Keratinocyte (primary cell): ENCODE results near the gene NXNL2.

Experiments used
- CTCF ChIP-seq, 3 experiments: IDR thresholded peaks in 1 of 3; conservative IDR thresholded peaks in 1 of 3; optimal IDR thresholded peaks in 1 of 3; 2 replicates in 2 of 3; 3 replicates in 1 of 3; pipeline versions ENCODE3 to v1.5.1; 2011; ENCODE audit warnings: low read length in 3 of 3, mild to moderate bottlenecking in 3 of 3, moderate library complexity in 2 of 3, control low read depth in 1 of 3, inconsistent platforms in 1 of 3; ENCODE audit not compliant: insufficient read depth in 2 of 3; ENCODE audit errors: extremely low read depth in 1 of 3
- EZH2 ChIP-seq: IDR thresholded peaks from one replicate; pipeline ENCODE4 v1.6.1; 2012; ENCODE audit warnings: inconsistent platforms, mild to moderate bottlenecking, low read length, moderate library complexity

GRCh38 chr9:88553350-88553749 is 18.4 kb downstream of the NXNL2 start:
- TF ChIP-seq EZH2 = no peak
- no peak for TF ChIP-seq CTCF (optimal IDR thresholded peaks at IDR 0.05 in 1 of 3, IDR thresholded peaks at IDR 0.05 in 1 of 3, conservative IDR thresholded peaks at IDR 0.05 in 1 of 3; ENCODE audit: extremely low read depth in 1 of 3, insufficient read depth in 2 of 3, low read length in 3 of 3)
